HG02610 (cell line): ENCODE data around the gene ATP5MC2.
"Not testable (repeated sequence)": the region's sequence is repeated elsewhere in the genome, so short reads cannot be mapped to it uniquely, and the experiment has no call there.

Experiments used
- ATAC-seq: cut with Tn5 transposase; IDR thresholded peaks from one replicate; pipeline ENCODE4 v1.9.1; 2021; ENCODE audit warnings: mild to moderate bottlenecking, moderate library complexity; ENCODE audit not compliant: unreplicated experiment

Gene ATP5MC2

DNA sequence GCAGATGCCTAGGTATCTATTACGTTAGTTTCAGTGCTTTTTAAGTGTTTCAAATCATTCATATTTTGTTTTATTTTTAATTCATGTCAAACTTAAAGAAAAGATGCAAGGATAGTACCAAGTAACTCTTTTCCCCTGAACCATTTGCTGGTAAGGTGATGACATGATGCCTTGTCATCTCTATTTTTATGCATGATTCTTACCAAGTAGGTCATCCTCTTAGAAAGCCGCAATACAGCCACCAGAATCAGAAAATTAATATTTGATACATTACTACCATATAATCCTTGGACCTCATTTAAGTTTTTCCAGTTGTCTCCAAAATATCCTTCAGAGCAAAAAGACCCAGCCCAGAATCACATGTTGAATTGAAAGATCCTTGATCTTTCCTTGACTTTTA is 22.3 kb downstream of the ATP5MC2 start:
- no peak for ATAC-seq

DNA sequence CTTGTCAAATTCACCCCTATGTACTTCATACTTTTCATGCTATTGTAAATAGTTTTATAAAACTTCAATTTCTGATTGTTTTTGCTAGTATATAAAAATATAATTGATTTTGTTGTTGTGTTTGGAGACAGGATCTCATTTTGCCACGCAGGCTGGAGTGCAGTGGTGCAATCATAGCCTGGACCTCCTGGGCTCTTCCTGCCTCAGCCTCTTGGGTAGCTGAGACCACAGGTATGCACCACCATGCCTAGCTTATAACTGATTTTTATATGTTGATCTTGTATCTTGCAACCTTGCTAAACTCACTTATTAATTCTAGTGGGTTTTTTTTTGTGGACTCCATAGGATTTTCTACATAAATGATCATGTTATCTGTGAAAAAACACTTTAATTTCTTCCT is 23.5 kb downstream of the ATP5MC2 start:
- no peak for ATAC-seq

DNA sequence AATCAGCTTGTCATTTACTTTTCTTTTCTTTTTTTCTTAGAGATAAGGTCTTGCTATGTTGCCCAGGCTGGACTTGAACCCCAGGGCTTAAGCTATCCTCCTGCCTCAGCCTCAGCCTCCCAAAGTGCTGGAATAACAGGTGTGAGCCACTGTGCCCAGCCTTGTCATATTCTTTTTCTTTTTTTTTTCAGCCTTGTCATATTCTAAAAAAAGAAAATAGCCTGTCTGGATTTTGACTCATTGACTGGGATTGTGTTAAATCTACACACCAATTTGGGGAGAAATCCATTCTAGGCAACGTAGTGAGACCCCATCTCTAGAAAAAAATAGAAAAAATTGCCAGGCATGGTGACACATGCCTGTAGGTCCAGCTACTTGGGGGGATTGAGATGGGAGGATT is 24.1 kb downstream of the ATP5MC2 start:
- no peak for ATAC-seq

DNA sequence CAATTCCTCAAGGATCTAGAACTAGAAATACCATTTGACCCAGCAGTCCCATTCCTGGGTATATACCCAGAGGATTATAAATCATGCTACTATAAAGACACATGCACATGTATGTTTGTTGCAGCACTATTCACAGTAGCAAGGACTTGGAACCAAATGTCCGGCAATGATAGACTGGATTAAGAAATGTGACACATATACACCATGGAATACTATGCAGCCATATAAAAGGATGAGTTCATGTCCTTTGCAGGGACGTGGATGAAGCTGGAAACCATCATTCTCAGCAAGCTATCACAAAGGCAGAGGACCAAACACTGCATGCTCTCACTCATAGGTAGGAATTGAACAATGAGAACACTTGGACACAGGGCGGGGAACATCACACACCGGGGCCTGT is 29.6 kb downstream of the ATP5MC2 start:
- ATAC-seq = not testable (repeated sequence)

DNA sequence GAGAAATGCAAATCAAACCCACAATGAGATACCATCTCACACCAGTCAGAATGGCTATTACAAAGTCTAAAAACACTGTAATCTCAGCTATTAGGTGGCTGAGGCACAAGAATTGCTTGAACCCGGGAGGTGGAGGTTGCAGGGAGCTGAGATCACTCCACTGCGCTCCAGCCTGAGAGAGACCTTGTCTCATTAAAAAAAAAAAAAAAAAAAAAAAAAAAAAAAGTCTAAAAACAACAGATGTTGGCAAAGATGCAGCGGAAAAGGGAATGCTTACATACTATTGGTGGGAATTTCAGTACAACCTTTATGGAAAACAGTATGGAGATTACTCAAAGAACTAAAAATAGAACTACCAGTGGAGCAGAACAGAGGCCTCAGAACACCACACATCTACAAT is 30.7 kb downstream of the ATP5MC2 start:
- no peak for ATAC-seq

DNA sequence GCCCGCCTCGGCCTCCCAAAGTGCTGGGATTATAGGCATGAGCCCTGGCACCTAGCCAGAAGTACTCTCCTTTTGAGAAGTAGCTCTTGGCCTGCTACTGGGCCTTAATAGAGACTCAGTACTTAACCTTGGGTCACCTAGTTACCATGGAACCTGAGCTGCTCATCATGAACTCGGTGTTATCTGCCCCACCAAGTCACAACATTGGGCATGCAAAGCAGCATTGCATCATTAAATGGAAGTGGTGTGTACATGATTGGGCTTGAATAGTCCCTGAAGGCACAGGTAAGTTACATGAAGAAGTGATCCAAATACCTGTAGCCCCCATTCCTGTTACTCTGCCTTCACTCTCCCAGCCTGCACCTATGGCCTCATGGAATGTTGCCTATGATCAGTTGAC is 31.8 kb downstream of the ATP5MC2 start:
- no peak for ATAC-seq

DNA sequence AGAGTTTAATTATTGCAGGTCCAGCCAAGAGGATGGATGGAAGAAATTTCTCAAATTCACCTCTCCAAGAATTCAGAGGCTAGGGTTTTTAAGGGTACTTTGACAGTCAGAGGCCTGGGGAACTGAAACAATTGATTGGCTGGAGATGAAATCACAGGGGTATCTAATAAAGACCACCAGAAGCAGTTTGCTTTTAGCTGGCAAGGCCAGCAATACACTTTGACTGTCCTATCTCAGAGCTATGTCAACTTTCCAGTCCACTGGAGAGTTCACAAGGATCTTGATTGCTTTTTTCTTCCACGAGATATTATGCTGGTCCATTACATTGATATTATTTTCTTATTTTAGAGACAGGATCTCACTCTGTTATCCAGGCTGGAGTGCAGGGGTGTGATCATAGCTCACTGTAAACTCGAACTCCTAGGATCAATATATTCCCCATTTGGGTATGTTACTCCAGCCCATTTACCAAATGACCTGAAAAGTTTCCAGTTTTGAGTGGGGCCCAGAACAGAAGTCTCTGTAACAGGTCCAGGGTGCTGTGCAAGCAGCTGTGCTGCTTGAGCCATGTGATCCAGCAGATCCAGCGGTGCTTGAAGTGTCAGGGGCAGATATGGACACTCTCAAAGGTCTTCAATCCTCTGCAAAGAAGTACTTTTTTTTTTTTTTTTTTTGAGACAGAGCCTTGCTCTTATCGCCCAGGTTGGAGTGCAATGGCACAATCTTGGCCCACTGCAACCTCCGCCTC is 32.5 kb downstream of the ATP5MC2 start:
- ATAC-seq = no peak

DNA sequence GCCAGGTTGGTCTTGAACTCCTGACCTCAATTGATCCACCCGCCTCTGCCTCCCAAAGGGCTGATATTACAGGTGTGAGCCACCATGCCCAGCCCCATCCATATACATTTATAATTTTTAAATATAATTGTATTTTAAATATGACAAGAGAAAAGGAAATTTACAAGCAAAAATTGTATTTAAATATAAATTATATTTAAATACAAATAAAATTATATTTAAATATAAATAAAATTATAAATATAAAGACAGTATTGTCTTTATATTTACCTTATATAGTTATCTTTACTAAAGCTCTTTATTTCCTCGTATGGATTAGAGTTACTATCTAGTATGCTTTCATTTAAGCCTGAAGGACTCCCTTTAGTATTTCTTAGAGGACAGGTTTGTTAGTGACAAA is 37.8 kb downstream of the ATP5MC2 start:
- no peak for ATAC-seq

DNA sequence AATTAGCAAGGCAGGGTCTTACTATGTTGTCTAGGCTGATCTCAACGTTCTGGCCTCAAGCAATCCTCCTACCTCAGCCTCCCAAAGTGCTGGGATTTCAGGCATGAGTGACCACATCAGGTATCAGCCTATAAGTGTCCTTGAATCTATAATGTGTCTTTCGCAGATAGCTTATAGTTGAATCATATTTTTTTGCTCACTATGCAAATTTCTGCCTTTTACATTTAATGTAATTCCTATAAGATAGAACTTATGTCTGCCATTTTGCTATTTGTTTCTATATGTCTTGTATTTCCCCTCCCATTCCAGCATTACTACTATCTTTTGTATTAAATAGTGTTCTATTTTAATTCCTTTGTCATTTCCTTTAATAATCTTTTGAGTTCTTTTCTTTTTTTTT is 39.2 kb downstream of the ATP5MC2 start:
- no peak for ATAC-seq

DNA sequence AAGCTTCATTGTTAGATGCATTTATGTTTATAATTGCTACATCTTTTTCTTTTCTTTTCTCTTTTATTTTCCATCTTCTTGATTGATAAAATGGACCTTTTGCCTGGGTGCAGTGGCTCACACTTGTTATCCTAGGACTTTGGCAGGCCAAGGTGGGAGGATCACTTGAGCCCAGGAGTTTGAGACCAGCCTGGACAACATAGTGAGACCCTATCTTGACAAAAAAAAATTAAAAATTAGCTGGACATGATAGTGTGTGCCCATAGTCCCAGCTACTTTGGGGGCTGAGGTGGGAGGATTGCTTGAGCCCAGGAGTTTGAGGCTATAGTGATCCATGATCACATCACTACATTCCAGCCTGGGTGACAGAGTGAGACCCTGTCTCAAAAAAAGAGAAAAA is 40.2 kb downstream of the ATP5MC2 start:
- ATAC-seq = not testable (repeated sequence)

DNA sequence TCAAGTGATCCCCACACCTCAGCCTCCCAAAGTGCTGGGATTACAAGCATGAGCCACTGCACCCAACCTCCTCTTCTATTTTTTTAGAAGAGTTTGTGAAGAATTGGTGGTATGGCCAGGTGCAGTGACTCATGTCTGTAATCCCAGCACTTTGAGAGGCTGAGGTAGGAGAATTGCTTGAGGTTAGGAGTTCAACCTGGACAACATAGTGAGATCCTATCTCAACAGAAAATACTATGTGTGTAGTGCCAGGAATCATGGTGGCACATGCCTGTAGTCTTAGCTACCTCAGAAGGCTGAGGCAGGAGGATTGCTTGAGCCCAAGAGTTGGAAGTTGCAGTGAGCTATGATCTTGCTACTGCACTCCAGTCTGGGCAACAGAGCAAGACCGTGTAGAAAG is 44.2 kb downstream of the ATP5MC2 start:
- no peak for ATAC-seq

DNA sequence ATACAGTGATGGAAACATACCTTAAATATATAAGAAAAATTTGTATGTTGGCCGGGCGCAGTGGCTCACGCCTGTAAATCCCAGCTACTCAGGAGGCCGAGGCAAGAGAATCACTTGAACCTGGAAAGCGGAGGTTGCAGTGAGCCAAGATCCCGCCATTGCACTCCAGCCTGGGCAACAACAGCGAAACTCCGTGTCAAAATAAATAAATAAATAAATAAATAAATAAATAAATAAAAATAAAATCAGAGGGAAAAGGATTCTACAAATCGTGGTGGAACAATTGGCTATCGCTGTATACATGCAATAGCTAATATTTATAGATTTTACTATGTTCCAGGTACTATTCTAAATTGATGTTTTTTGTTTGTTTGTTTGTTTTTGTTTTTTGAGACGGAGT is 48.0 kb downstream of the ATP5MC2 start:
- ATAC-seq = no peak

DNA sequence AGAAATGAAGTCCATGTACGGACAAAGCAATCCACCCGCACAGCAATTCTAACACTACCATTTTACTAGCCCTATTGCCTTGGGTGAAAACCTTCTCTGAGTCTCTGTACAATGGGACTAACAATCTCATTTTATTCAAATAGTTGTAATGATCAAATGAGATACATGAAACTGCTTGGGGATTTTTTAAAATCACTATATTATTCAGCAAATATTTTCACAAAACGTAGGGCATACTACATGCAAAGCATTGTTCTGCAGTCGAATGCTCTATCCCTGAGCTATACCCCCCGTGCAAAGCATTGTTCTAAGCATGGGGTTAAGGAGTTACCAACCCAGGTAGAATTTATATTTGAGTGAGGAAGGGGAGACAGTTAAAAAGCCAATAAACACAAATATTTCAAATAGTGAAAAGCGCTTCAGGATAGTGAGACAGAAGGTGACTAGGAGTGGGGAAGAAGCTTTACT is 49.1 kb downstream of the ATP5MC2 start:
- ATAC-seq = peak; percentile 9

DNA sequence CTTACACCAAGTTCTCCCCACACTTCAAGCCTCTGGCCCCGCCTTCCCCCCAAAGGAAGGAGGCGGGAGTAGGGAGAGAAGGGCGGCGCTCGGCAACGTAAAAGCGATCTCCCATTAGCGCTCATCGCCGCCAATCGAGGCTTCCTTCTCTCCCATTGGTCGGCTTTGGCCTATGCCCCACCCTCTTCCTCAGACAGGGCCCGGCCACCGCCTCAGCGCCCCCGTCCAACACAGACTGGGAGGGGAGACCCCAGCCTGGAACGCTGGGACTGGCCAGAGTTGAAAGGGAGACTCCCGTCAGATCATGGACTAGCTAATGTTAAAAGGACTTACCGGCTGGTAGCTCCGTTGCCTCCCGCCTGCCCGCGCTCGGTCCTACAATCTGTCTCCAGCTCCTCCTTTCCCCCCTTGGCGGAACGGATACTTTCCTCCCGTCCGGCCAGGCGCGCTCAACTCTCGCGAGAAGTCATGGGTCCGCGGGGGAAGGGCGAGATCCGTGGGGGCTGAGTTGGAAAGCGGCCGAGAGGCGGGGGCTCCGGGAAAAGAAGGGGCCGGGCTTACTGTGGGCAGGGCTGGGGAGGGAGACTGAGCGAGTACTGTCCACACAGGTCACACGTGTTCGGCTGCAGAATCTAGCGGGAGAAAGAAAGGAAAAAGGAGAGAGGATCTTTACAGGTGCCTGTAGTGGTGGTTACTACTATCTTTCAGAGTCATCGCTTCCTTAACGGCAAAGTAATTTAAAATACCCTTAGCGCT is 49.8 kb downstream of the ATP5MC2 start, which contains the start of gene ATF7:
Gene ATF7, minus strand, starts transcription at position 437 of the 756 bp plus-strand sequence. CDS start 25,382 bp downstream, outside the sequence.
- peak; percentile 95 for ATAC-seq

DNA sequence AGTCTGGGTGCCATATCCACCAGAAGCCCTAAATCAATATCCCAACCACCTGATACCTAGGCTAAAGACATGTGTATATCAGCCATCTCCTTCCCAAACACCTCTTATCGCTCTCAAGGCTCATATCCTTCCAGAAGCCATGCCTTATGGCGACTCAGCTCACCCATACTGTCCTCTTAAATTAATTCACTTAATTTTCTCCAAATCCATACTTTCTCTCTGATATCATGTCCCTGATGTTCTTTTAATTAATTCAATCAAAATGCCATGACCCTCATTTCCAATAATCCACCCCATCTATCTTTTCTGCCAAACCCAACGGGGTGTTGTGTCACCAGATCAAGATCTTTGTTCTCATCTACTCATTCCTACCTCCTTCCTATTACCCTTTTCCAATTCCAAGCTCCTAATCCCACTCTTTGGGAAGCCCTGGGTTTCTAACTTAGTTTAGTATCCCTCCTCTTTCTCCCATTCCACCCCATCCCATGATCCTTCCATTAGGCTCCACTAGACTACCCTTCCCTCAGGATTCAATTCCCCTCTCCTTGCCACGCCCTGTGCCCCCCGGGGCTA is 50.4 kb downstream of the ATP5MC2 start:
- ATAC-seq = no peak

DNA sequence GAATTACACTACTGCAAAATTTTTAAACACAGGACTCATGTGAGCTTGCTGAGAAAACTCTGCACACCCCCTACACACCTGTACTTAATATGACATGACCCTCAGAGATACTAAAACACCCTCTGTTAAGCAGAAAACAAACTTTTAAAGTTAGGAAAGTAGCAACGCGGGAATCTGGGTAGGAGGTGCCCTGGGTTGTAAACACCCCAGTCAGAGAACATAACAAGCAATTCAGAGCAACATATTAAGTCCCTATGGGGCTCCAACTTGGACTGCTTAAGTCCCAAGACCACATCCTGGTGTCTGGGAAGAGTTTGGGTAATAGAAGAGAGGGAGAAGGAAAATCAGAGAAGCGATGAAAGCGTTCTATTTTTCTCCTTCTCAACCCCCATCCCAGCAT is 50.9 kb downstream of the ATP5MC2 start:
- no peak for ATAC-seq

DNA sequence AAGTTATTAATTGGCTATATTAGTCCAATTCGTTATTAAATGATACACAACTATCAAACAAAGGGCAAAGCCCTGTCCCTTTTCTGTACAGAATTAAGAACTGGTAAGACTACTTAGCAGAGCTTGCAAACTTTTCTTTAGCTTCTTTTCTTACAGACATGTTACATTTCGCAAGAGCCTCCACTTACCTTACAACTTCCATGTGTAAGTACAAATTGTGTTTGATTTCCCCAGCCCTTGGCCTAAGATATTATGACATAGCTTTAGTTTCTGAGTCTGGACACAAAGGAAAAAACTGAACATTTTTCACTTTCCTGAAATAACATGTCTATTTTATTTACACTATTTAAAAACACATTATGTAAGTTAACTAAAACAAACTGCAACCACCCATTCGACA is 51.4 kb downstream of the ATP5MC2 start:
- ATAC-seq = no peak

DNA sequence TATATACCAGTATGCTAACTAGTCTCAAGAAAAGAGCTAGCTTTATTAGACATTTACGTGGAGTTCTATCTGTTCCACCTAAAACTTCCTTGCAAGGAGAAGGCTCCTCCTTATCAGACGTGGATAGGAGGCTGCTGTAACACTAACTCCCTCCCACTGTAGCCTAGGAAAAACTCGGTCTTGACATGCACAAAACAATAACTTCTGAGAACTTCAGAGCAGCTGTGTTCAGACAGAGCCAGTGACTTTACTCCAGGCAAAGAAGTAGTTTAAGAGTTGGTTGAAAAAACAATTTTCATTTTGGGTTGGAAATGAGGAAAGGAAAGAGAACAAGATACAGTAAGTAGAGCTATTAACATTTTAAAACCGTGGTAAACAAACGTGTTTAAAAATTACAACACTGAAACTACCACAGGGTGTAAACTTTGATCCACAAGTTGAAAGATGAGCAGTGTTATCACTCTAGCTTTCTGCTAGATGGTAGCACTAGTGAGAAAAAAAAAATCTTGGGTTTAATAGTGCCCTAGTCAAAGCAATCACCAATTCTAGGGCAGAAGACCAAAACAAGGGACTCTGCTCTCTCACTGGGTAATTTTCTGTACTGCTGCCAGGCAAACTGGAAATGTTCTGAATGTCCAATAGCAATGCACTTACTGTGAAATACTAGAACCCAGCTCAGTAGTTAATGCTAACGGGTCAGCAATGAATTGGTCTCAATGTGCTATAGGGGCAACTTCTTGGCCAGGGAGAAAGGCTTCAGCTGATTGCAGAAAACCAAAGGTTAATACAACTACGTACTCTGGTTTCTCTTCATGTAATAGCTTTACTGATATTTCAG is 52.1 kb downstream of the ATP5MC2 start:
- ATAC-seq = no peak

DNA sequence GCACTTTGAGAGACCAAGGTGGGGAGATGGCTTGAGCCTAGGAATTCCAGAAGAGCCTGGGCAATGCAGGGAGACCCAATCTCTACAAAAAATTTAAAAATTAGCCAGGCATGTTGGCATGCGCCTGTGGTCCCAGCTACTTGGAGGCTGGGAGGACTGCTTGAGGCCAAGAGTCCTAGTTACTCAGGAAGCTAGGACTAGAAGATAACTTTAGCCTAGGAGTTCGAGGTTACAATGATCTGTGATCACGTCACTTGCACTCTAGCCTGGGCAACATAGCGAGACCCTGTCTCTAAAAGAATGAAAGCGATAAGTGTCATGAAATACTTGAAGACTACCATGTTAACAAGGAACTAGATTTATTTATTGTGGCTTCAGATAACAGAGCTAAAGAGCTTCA is 53.2 kb downstream of the ATP5MC2 start:
- no peak for ATAC-seq

DNA sequence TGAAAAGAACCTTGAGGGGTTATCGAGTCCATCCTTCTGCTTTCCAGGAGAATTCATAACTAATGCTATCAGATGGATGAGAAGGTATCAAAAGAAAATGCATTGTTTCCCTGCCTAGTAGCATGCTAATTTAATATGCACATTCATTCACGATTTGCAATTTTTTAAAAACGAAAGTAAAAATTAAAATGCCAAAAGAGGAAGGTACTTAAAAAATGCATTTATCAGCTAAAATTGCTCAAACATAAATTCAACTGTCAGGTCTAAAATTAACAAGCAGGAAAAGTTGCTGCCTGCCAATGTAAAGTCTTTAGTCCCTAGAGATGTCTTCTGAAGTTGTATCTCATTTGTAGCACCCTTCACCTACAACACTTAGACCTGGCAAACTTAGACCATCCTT is 57.6 kb downstream of the ATP5MC2 start:
- ATAC-seq = no peak

DNA sequence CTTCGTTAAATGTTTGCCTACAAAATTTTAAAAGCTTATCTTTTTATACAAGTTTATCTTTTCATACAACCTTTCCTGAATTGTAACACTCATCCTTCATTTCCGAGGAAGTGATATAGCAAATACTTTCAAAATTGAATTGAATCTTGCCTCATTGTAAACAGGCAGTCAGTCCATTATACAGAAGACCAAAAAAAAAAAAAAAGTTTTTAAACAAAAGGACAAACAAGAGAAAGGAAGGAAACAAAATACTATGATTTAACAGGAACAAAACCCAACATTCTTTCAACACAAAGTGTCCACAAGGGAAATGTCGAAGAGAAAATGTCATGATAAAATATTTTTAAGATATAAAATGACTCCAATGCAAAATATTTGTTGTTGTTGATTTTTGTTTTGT is 58.2 kb downstream of the ATP5MC2 start:
- ATAC-seq = no peak
